Measurements from ENCODE around the gene BNIP2. TPM values are rescaled to one million over a fixed set of nuclear protein-coding genes. Genes with fewer than 3 reads are reported as not detected.

BNIP2 gene
- total and polyA plus RNA-seq, 2 of the 13 experiments (the other 11 are each of a cell fraction or from before 2014, with no cell fraction given) = 17.4 to 57.6 TPM

- no peaks in the 10 kb centered on the region for H4K20me1 ChIP-seq (ENCODE audit: insufficient read depth, low read length)
- no peaks in the 10 kb centered on the region for H3K27me3 ChIP-seq (ENCODE audit: control insufficient read depth in 1 of 2, insufficient read depth in 2 of 2, low read length in 2 of 2)
- H3K79me2 ChIP-seq (ENCODE audit: insufficient read depth, low read length) = no peaks in the 10 kb centered on the region
- H3K9ac ChIP-seq (ENCODE audit: insufficient read depth, low read depth, low read length) = no peak overlapping the region
- intact Hi-C loops (cut with micrococcal nuclease; ENCODE audit: unreplicated experiment) (no loop called here), in situ Hi-C loops (cut with HindIII; ENCODE audit: extremely low pct_ligation_motif_present, low pct_unique_long_range_greater_than_20kb) (no loop called here)
- ATAC-seq (no peak), FAIRE-seq (no peak), DNase-seq (ENCODE audit: low spot score) (no peak)
- TF ChIP-seq ZBTB33 (CRISPR knock-in tag; IDR thresholded peaks at IDR 0.05) = no peak
- TF ChIP-seq RBM39 (IDR thresholded peaks at IDR 0.05; ENCODE audit: low read depth, low read length, poor library complexity, severe bottlenecking) = no peak
- no peak for TF ChIP-seq RBFOX2 (IDR thresholded peaks at IDR 0.05; ENCODE audit: low read depth, low read length)
- no peak for TF ChIP-seq MLLT10 (CRISPR knock-in tag; IDR thresholded peaks at IDR 0.05)
- no peak for TF ChIP-seq ZNF614 (CRISPR knock-in tag; IDR thresholded peaks at IDR 0.05; ENCODE audit: borderline replicate concordance)
- no peak for TF ChIP-seq IRF9 (CRISPR knock-in tag; IDR thresholded peaks at IDR 0.05; ENCODE audit: borderline replicate concordance)
- no peak for TF ChIP-seq ZNF850 (CRISPR knock-in tag; conservative IDR thresholded peaks at IDR 0.05)
- TF ChIP-seq HNRNPH1 (optimal IDR thresholded peaks at IDR 0.05; ENCODE audit: low read depth, low read length) = no peak
- TF ChIP-seq ZNF790 (CRISPR knock-in tag; IDR thresholded peaks at IDR 0.05; ENCODE audit: borderline replicate concordance) = no peak
- TF ChIP-seq MYPOP (CRISPR knock-in tag; IDR thresholded peaks at IDR 0.05) = no peak
- TF ChIP-seq ZNF143 (CRISPR knock-in tag; IDR thresholded peaks at IDR 0.05) = no peak
- no peak for TF ChIP-seq ZNF792 (CRISPR knock-in tag; IDR thresholded peaks at IDR 0.05)
- H3K36me3 ChIP-seq (replicated peaks in 1 of 2; ENCODE audit: control insufficient read depth in 1 of 2, insufficient read depth in 2 of 2, low read length in 2 of 2) = peaks cover 6 to 75% of the 10 kb centered on the region in 2 experiments
- no peaks in the 10 kb centered on the region for H3K9me3 ChIP-seq (ENCODE audit: low read length)
- WGBS (ENCODE audit: low lambda C conversion rate) = 97% methylated on average over 8 of the region's 8 CpGs
- CTCF ChIA-PET (ENCODE audit: low intra/inter-chr PET ratio, low total read pairs) = no interaction called here
- no peak overlapping the region for H3K27ac ChIP-seq (ENCODE audit: extremely low read length, insufficient read depth, low read length)
- H3K4me1 ChIP-seq (ENCODE audit: insufficient read depth, low read length) = no peaks in the 10 kb centered on the region
- POLR2A ChIA-PET = interaction anchor here (1.2 kb wide), 1 partner anchor 11 kb away, joined by 3 read pairs; the partner anchor contains the start of gene GTF2A2
- H3K4me2 ChIP-seq (ENCODE audit: low read depth, low read length) = no peak overlapping the region
- no TSS peak for BruUV-seq (replicated peaks)
- no peak overlapping the region for H2AFZ ChIP-seq (ENCODE audit: low read length)
- H3K4me3 ChIP-seq (replicated peaks in 1 of 3; ENCODE audit: insufficient read depth in 1 of 3, low read depth in 2 of 3, low read length in 3 of 3) = no peak overlapping the region
Observed at GRCh38 chr15:59668556-59668955, 20.6 kb downstream of the BNIP2 start.
